Right renal pelvis (tissue), 4 donors: ENCODE data around the gene CHCHD4. TPM values are rescaled to one million over a fixed set of nuclear protein-coding genes. Genes with fewer than 3 reads are reported as not detected.
"Not testable (repeated sequence)": the region's sequence is repeated elsewhere in the genome, so short reads cannot be mapped to it uniquely, and the experiment has no call there.

Source experiments
- DNase-seq, 4 donors: peaks; one replicate each; pipeline ENCODE4 v3.0.0-alpha.2; 2013; ENCODE audit warnings: low read depth in 4 of 4, low spot score in 3 of 4, missing footprints in 1 of 4
- polyA plus RNA-seq, 4 donors: library from polyadenylated mRNA; unstranded; fragments of 120-200 nt; gene quantifications; one replicate each; pipeline ENCODE4 v1.2.1, GENCODE V29; 2013; ENCODE audit not compliant: insufficient read length in 4 of 4

CHCHD4 gene
- polyA plus RNA-seq, 4 donors: 19.0 to 19.9 (median 19.5) TPM

DNA sequence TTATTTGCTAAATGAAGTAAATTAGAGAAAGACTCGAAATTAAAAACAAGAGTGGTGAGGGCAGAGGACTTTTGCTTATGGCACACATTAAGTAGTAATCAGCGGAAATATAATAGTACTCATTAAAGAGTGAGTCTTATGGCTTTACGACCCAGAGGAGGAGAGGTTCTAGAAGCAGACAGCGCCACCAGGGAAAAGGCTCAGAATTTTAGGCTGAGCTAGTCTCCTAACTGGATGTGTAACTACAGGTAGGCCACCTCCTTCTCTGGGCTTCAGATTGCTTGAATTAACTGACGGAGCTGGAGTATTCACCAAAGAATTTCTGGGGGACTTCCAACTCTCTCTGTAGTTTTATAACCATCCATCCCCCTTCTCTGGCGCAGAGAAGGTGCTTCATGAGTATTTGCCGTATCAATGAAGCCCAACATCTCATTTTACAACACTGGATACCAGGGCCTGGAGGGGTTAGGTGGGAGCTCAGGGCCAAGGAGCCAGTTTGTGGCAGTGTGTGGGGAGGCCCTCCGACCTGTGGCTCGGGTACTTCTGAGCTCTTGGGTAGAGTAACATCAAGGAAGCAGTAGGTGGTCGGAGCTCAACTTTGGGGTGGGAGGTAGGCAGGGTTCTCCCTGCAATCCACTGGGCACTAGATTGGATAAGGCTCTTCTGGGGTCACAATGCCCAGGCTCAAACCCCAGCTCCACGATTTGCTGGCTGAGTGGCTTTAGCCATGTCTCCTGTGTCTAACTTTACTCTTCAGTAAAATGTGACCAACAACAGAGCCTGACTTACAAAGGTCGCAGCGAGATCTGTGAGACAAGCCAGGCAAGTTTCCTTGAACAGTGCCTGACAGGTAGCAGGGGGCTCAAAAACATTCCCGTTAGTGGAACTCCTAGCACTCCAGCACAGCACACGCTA lies 1.1 kb downstream of the CHCHD4 start:
- DNase-seq: no peak

DNA sequence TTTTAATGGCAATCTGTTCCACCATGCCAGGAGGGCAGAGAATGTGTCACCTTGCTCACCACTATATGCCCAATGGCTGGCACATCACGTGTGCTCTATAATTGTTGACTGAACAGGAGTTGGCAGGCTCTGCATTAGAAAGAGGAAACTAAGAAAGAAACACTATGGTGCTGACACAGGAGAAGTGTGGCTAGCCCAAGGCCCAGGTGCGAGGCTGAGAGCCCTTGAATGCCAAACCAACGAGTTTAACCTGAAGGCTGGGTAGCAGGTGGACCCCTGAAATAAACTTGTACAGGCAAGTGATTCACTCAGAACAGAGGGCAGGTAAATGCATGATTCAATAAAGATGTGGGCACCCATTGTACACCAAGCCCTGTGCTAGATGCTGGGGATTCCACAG lies 2.4 kb downstream of the CHCHD4 start:
- DNase-seq: no peak

DNA sequence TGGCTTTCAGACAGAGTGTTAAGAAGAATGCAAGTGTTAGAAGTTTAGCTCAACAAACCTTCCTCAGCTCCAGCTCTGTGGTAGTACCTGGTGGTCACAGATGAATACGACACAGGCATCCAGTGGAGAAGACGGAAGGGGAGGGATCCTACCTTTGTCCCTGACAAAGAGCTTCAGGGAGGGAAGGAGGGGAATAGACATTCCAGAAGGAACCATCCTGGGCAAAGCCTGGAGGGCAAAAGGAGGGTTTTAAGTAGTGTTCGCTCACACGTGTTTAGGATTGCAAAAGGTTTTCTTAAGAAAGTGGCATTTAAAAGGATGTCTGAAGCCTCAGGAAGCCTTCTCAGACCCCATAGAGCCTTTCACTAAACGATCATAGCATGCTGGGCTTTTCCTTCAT lies 2.8 kb downstream of the CHCHD4 start:
- no peak for DNase-seq

DNA sequence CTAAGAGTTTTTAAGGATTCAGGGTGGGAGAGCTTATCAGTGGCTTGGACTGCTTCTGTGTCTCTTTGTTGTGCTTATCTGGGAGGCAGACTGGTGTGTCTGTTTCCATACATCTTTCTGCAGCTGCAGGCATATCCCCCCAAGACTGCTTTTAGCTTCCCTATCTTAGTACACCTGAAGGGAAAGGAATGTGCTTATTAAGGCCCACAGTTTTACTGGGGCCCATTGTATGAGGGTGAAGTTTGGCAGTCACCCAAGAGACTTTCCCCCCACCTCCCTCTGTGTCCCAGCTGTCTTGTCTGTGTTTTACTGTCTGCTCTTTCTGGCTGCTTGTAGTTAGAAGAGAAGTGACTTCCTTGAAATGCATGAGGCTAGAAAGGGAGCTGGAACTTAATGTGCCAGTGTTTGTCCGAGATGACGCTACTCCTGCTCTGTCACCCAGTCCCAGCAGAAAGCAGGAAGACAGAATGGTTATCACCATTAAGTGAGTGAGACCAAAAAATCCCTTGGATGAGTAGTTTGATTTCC lies 3.7 kb downstream of the CHCHD4 start:
- not testable (repeated sequence) for DNase-seq

DNA sequence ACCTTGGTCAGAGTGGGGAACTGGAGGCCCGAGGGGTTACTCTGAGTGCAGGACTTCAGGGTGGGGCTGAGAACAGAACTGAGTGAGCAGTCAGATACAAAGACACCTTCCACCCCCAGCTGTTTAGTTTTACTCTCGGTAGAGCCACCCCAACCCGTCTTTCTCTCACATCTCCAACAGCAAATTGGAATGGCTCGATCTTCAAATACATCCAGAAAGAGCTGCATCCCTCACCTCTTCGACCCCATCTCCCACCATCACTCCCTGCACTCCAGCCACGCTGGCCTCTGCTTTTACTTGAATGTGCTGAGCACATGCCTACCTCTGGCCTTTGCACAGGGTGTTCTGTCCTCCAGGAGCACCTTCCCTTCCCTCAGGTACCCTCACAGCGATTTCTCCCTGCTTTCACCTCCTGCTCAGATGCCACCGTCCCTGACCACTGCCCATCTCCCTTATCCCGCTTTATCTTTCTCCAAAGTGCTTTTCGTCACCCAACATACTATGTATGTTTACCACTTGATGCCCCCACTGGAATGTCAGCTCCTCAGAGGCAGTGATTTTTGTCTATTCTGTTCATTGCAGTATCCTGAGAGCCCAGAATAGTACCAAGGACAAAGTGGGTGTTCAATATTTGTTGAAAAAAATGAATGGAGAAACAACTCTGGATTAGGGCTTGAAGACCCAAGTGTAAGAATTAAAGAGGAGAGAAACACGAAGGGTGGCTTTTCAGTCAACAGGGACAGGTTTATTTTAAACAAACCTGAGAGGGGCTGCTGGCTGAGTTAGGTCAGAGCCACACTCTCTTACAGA lies 4.4 kb downstream of the CHCHD4 start:
- no peak for DNase-seq

DNA sequence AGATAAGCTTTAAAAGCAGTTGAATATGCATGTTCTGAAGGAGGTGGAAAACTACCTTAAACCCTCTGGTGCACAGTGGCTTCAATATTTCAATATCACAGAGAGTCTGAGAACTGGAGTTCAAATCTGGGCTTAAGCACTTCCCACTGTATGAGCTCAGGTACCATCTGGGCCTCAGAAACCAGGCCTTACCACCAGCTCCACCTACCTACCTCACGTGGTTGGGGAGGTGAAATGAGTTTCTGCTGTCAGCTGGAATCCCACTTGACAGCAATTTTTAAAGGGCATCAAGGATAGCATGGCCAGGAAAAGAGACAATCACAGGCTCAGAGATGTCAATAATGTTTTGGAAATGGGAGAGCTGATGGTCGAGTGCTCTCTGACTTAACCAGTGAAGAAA lies 5.0 kb downstream of the CHCHD4 start:
- no peak for DNase-seq

DNA sequence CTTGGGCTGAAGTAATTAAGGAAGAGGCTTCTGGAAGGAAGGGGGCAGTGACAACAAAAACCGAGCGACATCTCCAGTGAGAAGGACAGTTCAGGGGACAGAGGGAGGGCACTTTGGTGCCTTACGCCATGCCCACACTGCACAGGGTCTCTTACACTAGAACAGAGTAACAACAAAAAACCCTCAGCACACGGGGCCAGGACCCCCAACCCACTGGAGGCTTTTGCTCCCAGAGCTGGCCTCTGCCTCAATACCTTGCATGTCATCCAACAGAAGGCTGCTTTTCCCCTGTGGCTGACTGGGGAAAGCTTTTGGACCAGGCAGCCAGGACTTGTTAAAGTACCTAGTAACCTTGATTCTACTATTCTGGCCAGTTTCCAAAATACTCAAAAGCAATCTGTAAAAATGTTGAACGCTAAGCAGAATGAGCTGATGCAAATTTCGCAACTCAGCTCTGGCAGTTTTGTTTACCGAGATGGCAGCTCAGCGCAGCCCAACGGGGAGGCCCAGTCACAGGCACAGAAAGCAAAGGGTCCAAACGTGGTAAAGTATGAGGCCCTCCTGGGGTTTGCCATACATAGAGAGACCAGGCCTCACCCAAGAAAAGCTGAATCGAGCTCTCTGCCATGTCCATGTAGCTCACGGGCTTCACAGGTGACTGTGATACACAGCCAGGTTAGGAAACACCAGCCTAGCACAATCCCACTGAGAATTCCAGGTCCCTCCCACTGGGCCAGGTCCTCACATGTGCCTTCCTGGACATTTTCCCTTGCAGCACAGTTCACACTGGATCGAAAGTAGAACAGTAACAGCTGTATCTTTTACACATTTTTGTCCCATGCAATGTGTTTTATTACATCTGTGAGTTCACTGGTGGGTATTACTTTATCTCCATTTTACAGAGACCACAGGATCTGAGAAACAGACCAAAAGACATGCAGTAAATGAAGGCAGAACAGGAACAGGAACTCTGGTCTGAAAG lies 6.0 kb downstream of the CHCHD4 start:
- DNase-seq: no peak

DNA sequence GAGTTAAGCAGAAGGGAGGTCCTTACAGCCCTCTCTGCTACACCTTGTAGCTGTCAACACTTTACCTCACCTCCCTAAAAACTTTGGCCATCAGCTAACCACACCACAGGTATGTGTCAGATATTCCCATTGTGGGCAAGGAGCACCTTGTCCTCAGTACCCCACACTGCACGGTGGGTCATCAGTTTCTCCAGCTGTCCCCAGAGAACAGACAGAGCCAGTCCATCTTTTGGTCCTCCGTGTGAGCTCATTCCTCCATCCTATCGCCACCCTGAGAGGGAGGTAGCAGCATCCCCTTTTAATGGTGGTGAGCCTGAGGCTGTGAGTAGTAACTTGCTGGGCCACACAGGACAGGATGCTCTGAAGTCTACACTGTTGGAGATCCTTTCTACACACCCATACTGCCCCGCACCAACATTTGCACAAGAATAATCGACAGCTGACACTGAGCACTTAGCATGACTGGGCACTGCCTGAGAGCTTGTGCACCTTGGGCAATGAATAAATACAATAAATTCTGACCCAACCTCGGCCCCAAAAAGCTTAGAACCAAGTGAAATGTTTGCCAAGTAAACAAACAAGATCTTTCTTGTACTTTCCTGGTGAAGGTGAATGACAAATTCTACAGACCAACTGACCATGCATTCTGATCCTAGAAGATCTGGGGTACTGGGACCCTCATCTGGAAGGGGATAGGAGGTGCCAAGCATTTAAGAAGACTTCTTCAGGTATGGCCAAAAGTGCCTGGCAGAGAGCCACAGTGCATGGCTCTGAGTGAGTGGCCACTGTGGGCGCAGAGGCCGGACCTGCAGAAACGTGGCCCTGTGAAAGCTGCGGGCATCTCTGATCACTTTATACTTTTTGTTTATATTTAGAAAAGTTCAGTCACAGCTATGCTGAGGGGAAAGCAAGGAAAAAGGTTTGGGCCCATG lies 6.9 kb downstream of the CHCHD4 start:
- DNase-seq: no peak

DNA sequence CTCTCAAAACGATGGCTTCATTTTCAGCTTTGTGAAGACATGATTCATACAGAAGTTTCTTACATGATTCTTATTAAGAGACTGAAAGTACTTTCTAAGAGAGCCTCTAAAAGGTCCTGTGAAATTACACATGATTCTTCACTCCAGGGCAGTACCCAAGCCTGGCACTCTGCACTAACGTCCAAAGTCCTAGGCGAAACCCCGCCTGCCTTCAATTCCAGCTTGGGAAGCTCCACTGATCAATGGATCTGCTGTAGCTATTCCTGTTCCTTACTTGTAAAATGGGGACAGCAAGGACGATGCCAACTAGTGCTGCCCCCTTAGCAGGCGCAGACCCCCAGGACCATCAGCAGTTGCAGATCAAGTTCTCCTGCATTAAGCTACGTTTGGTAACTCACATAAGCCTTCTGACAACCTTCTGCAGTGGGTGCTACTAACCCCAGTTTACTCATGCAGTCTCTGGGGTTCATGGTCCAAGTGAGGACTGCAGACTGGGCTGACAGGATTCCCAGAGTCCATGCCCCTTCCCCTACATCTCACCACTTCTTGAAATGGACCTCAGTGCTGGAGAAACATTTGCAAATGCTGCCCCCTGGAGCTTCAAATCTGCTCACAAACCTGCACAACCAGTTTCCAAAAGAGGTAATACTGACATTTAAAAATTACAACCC lies 10.6 kb downstream of the CHCHD4 start:
- DNase-seq: peak in 3 of 4 donors; percentile 16 to 23 (median 19)

DNA sequence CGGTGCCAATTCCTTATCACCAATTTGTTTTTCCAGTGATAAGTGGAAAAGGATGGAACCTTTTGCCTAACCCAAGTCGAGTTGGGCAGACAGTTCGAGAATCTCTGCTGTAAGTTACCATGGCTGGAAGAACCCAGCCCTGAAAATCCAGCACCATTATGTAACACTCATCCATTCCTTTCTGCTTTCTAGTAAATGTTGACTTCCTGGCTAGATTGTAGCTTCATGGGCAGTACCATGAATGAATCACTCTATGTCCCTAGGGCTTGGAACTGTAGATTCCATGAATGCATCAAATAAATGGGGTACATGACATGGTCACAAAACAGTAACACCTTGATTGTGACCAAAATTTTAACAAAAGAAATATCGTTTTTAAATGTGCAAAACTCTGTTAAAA lies 14.0 kb downstream of the CHCHD4 start:
- DNase-seq: no peak

DNA sequence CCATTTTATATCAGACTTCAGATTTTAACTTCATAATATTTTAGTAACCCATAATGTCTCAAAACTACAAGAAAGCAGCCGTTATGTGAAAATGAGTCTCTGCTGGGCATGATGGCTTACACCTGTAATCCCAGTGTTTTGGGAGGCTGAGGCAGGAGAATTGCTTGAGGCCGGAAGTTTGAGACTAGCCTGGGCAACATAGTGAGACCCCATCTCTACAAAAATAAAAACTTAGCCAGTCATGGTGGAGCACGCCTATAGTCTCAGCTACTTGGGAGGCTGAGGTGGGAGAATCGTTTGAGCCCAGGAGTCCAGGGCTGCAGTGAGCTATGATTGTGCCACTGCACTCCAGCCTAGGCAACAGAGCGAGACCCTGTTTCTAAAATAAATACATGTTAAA lies 14.8 kb downstream of the CHCHD4 start:
- DNase-seq: not testable (repeated sequence)

DNA sequence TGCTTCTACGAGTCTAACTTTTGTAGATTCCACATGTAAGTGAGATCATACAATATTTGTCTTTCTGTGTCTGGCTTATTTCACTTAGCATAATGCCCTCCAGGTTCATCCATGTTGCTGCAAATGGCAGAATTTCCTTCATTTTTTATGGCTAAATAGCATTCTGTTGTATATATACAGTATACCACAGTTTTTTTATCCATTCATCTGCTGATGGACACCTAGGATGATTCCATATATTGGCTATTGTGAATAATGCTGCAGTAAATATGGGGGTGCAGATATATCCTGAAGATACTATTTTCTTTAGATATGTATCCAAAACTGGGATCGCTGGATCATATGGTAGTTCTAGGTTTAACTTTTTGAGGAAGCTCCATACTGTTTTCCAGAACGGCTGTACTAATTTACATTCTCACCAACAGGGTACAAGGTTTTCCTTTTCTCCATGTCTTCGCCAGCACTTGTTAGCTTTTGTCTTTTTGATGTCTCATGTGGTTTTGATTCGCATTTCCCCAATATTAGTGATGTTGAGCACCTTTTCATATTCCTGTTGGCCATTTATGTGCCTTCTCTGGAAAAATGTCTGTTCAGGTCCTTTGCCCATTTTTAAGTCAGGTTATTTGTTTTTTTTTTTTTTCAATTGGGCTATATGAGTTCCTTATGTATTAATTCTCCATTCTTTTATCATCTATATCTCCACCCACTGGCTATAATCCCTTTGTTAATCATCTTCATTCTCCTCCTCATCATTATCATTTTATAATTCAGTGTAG lies 26.9 kb downstream of the CHCHD4 start:
- no peak for DNase-seq

DNA sequence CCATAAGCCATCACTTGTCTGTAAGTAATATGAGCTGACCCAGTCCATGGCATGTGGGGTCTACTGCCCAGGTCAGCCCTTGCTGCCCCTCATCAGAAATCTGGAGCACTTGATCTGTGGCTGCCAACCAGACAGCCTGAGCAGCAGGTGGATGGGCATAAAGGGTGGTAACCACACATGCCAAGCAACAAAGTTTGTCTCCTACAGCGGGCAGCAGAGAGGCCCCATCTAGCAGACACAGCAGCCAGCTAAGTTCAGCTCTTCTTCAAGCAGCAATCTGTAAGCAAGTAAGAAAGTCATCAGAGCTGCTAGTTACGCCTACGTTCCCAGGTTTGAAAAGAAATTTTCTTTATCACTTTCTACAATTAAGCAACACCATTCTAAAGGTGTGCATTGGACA lies 27.9 kb downstream of the CHCHD4 start:
- no peak for DNase-seq

DNA sequence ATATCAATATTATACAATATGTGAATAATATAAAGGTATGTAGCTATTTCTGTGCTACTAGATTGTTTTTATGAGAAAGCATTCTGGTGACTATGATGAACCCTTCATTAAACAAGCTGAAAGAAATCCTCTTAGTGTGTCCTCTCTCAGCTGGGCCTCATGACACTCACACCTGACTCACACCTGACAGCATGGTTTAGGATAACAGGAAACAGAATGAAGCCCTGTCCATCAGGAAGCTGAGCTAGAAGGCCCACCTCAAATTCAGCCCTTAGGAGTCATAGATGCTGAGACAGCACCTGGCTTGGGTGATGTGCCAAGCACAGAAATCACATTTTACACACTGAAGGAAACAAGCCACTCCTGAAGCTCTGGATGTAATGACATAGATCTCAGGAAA lies 30.8 kb downstream of the CHCHD4 start:
- no peak for DNase-seq

DNA sequence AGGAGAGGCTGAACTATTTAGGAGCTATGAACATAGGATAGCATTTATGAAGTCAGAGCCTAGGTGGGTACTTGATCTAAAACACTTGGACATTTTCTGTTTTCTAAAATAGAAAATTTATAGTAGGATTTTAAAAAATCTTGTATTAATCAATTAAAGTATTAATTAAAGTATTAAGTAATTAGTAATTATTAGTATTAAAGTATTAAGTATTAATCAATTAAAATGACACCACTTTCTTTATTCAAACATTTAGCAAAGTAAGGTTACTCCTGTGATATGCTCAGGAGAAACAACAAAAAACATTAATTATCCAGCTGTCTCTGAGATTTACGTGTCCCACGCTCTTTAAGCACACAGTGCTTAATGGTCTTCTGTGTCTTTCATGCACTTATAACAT lies 32.2 kb downstream of the CHCHD4 start:
- DNase-seq: no peak

DNA sequence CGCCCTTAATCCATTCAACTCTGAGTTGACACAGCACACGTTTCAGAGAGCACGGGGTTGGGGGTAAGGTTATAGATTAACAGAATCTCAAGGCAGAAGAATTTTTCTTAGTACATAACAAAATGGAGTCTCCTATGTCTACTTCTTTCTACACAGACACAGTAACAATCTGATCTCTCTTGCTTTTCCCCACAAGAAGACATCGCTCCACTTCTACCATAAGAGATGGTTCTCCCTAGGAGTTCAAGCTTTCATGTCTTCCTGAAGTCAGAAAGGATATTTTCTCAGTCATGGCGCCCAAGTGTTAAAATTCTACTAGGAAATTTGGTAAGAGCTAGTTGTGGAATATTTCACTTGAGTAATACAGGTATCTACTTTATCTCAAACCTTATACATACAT lies 32.7 kb downstream of the CHCHD4 start:
- DNase-seq: not testable (repeated sequence)

DNA sequence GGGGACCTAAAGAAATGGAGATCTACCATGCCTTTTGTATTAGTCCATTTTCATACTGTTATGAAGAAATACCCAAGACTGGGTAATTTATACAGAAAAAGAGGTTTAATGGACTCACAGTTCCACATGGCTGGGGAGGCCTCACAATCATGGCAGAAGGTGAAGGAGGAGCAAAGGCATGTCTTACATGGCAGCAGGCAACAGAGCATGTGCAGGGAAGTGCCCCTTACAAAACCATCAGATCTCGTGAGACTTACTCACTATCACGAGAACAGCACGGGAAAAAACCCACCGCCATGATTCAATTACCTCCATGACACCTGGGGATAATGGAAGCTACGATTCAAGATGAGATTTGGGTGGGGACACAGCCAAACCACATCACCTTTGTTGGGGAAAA lies 37.2 kb downstream of the CHCHD4 start:
- DNase-seq: not testable (repeated sequence)

DNA sequence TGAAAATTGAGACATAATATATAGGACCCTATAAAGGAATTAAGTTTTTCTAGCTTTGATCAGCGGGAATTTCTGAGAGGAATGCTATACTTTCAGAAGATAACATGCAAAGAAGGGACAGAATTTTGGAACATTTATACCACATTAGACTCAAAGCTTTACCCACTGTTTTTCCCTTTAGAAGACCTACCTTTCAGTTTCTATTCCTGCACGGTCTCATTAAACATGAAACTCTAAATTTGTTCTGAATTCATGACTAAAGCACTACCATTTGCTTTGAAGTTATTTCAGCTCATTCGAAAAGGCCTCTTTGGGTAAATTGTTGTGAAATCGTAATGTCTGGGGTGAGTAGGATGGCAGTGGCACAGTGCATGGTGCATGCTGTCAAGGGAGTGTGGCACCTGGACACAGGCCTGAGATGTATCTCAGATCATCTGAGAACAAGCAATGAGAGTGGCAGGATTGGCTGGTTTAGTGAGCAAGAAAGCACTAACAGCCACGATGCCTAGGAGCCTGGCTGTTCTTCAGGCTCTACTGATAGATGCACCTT lies 42.5 kb downstream of the CHCHD4 start:
- no peak for DNase-seq
